ENCODE results near the gene RSAD2. TPM values are rescaled to one million over a fixed set of nuclear protein-coding genes. Genes with fewer than 3 reads are reported as not detected.

RSAD2 gene
- total RNA-seq, 1 donor from 2014 or later = 4.4 TPM

DNA sequence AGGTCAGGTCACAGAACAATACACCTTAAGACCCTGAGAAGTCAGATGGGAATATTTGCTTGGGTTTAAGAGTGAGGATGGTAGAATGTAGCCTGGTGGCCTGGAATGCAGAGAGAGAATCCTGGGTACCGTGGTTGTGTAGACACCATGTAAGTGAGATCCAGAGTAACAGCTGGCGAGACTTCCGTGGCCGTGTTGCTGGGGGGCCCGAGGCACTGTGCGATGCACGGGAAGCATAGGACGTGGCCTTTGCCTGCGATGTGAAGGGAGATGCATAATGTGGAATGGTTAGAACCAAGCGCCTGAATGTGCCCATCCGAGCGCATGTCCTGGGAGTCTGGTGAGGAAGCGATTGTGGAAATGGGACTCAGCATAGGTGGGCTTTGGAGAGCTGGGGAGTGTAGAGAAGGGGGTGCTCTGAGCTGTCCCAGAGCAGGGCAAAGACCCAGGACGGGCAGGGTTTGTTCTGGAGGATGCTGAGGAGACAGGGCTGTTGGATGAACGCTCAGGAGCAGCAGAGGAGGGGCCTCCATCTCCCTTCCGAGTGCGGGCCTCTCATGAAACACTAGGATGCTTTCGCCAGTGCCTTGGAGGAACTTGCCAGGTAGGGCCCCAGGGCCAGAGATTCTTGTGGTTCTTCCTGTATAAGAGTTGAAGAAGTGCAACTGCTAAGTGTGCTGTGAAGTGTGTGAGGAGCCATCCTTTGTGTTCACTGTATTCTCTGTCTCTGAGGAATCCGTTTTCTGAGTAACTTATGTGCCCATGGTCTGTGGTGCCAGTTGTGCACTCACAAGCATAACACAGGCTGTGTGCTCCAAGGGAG lies 46.7 kb downstream of the RSAD2 start:
- DNase-seq (ENCODE audit: low spot score in 2 of 2, unreplicated experiment in 2 of 2) = no peak
- TF ChIP-seq, protein P1, sequence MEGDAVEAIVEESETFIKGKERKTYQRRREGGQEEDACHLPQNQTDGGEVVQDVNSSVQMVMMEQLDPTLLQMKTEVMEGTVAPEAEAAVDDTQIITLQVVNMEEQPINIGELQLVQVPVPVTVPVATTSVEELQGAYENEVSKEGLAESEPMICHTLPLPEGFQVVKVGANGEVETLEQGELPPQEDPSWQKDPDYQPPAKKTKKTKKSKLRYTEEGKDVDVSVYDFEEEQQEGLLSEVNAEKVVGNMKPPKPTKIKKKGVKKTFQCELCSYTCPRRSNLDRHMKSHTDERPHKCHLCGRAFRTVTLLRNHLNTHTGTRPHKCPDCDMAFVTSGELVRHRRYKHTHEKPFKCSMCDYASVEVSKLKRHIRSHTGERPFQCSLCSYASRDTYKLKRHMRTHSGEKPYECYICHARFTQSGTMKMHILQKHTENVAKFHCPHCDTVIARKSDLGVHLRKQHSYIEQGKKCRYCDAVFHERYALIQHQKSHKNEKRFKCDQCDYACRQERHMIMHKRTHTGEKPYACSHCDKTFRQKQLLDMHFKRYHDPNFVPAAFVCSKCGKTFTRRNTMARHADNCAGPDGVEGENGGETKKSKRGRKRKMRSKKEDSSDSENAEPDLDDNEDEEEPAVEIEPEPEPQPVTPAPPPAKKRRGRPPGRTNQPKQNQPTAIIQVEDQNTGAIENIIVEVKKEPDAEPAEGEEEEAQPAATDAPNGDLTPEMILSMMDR (IDR thresholded peaks at IDR 0.05; ENCODE audit: unreplicated experiment) = no peak
- no peak overlapping the region for H3K4me3 Mint-ChIP-seq
- H3K27ac Mint-ChIP-seq = no peak overlapping the region
- peaks cover 3% of the 10 kb centered on the region for H3K36me3 Mint-ChIP-seq
- no peaks in the 10 kb centered on the region for H3K27me3 Mint-ChIP-seq (ENCODE audit: low read depth)
- no peaks in the 10 kb centered on the region for H3K9me3 Mint-ChIP-seq
- peaks cover 88% of the 10 kb centered on the region for H3K4me1 Mint-ChIP-seq

DNA sequence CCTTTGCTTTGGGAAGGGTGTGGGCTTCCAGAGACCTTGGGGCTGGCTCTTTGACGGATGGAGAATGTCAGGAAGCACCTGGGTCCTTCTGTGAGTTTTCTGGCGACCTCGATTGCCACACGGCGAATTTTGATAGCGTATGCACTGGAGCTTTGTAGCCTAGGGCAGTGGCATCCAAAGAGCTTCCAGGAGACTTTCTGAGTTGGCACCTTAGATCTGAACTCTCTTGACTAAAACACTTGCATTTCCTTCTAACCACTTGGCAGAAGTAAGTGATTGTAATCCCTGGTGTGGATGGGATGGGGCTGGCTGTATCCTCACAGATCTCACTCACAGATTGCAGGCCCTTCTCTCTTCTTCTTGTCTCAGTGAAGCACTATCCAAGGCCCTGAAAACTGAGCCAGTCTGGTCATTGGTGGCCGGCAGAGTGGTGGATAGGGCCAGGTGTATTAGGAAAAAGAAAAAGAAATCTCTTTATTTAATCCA lies 47.4 kb downstream of the RSAD2 start:
- TF ChIP-seq, protein P1 (IDR thresholded peaks at IDR 0.05; ENCODE audit: unreplicated experiment) = no peak
- Mint-ChIP-seq H3K4me1 (peaks cover 87% of the 10 kb centered on the region), H3K36me3 (peaks cover 3% of the 10 kb centered on the region), H3K4me3 (no peak overlapping the region), H3K9me3 (no peaks in the 10 kb centered on the region), H3K27me3 (ENCODE audit: low read depth) (no peaks in the 10 kb centered on the region), H3K27ac (peak overlapping the region; percentile 74)
- DNase-seq (ENCODE audit: low spot score in 2 of 2, unreplicated experiment in 2 of 2) = no peak

DNA sequence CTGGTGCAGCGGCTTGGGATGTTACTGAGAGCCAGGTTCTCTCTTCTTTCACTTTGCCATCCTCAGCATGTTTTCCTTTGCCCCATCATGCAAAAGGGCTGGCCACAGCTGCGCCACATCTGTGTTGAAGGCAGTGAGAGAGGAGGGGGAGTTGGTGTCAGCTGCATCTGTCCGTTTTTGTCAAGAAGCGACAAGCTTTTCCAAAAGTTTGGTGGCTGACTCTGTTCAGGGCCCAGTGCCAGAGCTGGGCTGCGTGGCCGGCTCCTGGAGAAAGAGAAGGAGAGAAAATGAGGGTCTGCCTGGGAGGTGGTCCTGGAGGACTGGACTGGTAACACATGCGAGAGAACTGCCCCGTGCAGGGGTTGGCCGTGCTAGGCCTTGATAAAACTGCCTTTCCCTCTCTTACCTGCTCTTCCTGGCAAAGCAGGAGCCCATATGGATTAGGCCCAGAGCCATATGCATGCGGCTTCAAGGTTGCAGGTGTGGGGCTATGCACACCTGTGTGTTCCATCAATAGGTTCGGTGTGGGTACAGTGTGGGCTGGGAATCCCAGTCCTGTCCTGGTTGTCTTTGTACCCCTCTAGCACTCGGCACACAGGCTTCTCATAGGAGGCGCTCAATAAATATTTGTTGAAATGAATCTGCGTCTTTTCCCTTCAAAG lies 48.6 kb downstream of the RSAD2 start:
- peak overlapping the region; percentile 50 for H3K27ac Mint-ChIP-seq
- no peaks in the 10 kb centered on the region for H3K27me3 Mint-ChIP-seq (ENCODE audit: low read depth)
- peaks cover 3% of the 10 kb centered on the region for H3K36me3 Mint-ChIP-seq
- H3K9me3 Mint-ChIP-seq = no peaks in the 10 kb centered on the region
- H3K4me3 Mint-ChIP-seq = no peak overlapping the region
- peaks cover 76% of the 10 kb centered on the region for H3K4me1 Mint-ChIP-seq
- DNase-seq (ENCODE audit: low spot score in 2 of 2, unreplicated experiment in 2 of 2) = no peak
- TF ChIP-seq, protein P1 (IDR thresholded peaks at IDR 0.05; ENCODE audit: unreplicated experiment) = no peak

DNA sequence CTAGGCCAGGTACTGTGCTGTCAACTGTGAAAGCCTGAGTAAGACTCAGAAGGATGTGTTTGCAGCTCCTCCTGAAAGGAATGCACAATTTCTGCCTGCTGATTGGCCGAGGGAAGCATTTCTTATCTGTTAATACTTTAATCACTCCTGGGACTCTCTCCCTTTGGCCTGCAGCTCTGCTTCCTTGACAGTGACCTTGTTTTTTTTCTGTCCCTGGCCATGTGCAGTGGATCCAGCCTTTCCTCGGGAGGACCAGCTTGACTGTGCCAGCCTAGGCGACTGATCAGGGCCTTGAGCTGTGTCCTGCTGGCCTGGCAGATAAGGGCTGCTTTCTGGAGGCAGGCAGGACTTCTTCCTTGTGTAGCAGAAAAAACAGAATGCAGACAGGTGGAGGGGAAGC lies 49.6 kb downstream of the RSAD2 start:
- Mint-ChIP-seq H3K27ac (peak overlapping the region; percentile 80), H3K4me3 (no peak overlapping the region), H3K9me3 (peaks cover 5% of the 10 kb centered on the region), H3K36me3 (peaks cover 7% of the 10 kb centered on the region), H3K27me3 (ENCODE audit: low read depth) (no peaks in the 10 kb centered on the region), H3K4me1 (peaks cover 71% of the 10 kb centered on the region)
- TF ChIP-seq, protein P1 (IDR thresholded peaks at IDR 0.05; ENCODE audit: unreplicated experiment) = no peak
- no peak for DNase-seq (ENCODE audit: low spot score in 2 of 2, unreplicated experiment in 2 of 2)

DNA sequence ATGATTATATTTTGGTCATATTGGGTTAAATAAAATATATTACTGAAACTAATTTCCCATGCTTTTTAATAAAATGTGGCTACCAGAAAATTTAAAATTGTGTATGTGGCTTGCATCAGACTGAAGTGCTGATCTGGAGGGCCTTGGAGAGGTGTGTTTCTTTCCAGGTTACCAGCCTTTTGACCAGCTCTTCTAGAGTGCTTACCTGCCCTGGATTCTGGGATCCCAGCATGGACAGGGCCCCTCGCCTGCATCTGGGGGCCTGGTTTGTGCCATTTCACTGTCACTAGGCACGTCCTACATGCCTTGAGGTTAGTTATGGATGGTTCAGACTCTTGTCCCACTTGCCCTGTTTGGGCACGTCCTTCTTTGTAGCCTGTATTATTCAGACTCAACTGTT lies 50.2 kb downstream of the RSAD2 start:
- H3K4me1 Mint-ChIP-seq = peaks cover 67% of the 10 kb centered on the region
- H3K27ac Mint-ChIP-seq = no peak overlapping the region
- DNase-seq (ENCODE audit: low spot score in 2 of 2, unreplicated experiment in 2 of 2) = no peak
- no peak overlapping the region for H3K4me3 Mint-ChIP-seq
- peaks cover 8% of the 10 kb centered on the region for H3K36me3 Mint-ChIP-seq
- H3K27me3 Mint-ChIP-seq (ENCODE audit: low read depth) = no peaks in the 10 kb centered on the region
- TF ChIP-seq, protein P1 (IDR thresholded peaks at IDR 0.05; ENCODE audit: unreplicated experiment) = no peak
- H3K9me3 Mint-ChIP-seq = peaks cover 9% of the 10 kb centered on the region
